HG02642 (cell line): ENCODE data around the gene SRGAP2.
"Not testable (repeated sequence)": the region's sequence is repeated elsewhere in the genome, so short reads cannot be mapped to it uniquely, and the experiment has no call there.

ENCODE experiments used
- ATAC-seq: cut with Tn5 transposase; IDR thresholded peaks from one replicate; pipeline ENCODE4 v1.9.1; 2021; ENCODE audit warnings: mild to moderate bottlenecking; ENCODE audit not compliant: unreplicated experiment, poor library complexity

The SRGAP2 gene

DNA sequence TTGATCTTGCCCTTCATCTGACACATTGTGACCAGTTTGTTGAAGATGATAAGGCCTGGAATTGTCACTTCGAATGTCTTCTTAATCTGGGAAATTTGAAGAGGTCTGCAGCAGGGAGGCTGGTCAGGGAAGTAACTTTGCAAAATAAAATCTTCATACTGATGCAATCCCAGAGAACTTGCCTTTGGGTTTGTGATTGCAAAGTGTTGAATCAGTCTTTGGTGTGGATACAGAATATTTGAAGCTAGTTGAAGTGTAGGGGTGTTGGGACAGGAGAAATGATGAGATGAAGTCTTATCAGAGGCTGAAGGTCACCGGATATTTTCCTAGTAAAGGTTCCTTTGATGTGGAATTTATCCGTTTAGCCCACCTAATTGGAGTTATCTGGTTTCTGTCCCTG lies 42.1 kb downstream of the SRGAP2 start:
- not testable (repeated sequence) for ATAC-seq

DNA sequence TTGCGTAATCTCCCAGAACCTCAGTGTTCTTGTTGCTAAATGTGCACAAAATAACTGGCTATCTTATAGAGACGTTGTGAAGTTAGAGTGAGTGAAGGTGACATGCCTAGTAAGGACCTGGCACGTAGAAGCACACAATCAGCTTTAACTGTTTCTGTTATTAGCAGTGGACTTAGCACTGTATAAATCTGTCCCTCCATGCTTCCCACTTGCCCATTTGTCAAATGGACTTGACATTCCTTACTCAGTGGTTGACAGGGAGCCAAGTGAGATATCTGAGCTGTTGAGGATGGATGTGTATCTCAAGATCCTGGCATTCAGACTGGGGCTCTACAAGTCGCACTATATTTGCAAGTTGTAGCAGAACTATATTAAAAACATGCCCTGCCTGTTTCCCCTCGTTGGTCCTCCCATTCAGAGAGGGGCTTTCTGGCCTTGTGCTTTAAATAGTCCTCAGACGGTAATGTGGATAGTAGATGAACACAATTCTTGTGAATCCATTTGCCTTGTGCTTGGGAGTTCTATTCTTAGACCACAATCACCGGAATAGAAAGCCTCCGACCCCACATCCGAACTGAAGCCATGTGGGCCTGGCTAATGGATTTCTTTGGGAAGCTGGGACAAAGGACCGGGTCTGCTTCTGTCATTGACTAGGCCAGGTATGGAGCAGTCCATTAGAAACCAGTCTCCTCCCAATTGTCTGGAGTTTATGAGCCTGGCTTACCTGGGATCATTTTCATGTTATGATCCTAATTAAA lies 43.0 kb downstream of the SRGAP2 start:
- not testable (repeated sequence) for ATAC-seq

DNA sequence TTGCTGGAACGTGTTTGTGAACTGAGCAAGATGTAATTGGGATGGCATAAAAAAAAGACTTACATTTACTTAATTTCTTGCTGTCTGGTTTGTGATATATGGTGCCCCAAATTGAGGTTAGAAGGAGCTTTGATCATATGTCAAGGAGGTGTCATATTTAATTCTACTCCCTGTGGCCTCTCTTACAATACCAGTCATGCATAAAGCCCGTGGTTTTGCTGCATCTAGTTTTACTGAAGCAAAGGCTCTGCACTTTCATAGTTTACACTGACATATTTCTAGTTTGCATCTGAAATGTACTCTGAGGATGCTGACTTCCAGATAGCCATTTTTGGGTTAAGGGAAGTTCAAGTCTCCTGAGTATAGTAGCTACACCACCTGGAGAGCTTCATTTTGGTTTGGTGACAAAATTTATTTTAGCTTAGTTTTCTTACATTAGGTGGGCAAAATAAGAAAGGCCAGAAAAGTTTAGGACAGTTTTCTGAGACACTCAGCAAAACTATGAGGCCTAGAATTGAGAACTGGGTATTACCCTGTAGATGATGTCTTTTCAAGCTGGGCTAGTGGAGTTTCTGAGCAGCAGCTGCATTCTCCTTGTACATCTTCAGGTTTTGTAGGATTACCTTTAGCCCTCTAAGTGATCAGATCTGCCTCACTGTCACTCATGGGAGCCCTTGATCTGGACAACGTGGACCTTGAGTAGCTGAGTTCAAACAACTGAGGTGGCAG lies 47.8 kb downstream of the SRGAP2 start:
- ATAC-seq: not testable (repeated sequence)

DNA sequence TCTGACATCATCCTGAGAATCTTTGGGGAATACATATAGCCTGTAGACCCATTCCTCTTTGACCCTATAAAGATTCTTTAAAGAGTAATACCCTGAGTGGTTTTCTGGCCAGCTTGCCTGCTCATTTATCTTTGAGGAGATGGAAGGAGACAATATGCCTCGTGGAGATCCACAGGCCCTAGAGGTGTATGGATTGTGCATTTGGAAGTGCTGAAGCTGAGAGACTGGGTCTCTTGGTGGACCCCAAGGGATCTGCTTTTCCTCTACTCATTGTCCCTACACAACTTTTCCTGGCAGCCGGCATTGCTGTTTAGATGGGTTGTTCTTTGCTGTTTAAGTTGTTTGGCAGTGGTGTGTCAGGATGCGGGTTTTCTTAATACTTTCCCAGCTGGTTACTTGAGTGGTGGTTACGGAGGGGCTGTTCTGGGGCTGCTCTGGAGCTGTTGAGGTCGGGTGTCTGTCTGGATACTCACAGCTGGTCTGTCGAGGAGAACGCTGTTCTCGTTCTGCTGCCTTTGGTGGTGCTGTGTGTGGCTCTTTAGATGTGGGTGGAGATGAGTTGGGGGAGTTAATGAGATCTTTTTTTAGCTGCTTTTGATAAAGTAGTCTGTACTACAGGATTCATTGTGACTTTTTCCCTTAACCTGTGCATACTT lies 49.5 kb downstream of the SRGAP2 start:
- ATAC-seq: not testable (repeated sequence)
